Stomach (tissue), 9 donors: ENCODE data around the gene RIPOR1. TPM values are rescaled to one million over a fixed set of nuclear protein-coding genes. Genes with fewer than 3 reads are reported as not detected.

Experiments used
- DNase-seq, 2 donors: peaks; one replicate each; pipeline versions ENCODE4 v3.0.0 to v3.0.0-alpha.2; 2013 to 2019
- H3K27ac ChIP-seq, 5 donors: fragments of 200-600 bp in 4 of 5; sonication (generic) in 4 of 5; one replicate each; pipeline ENCODE4 v1.5.1; 2013 to 2019; ENCODE audit warnings: mild to moderate bottlenecking in 1 of 5, moderate library complexity in 1 of 5
- H3K27me3 ChIP-seq, 3 donors: fragments of 200-600 bp; sonication (generic); one replicate each; pipeline ENCODE4 v1.5.1; 2017 to 2019; ENCODE audit warnings: mixed run types in 1 of 3
- H3K36me3 ChIP-seq, 4 donors: fragments of 200-600 bp; sonication (generic); 1 replicate in 3 of 4; 2 replicates in 1 of 4; pipeline ENCODE4 v1.5.1; 2016 to 2019
- H3K4me1 ChIP-seq, 4 donors: fragments of 200-600 bp; sonication (generic); one replicate each; pipeline ENCODE4 v1.5.1; 2016 to 2019
- H3K4me3 ChIP-seq, 4 donors: fragments of 200-600 bp; sonication (generic) in 3 of 4; one replicate each; pipeline ENCODE4 v1.5.1; 2016 to 2019; ENCODE audit warnings: mild to moderate bottlenecking in 1 of 4
- H3K9me3 ChIP-seq, 4 donors: fragments of 200-600 bp; sonication (generic); one replicate each; pipeline ENCODE4 v1.5.1; 2016 to 2019
- CTCF ChIP-seq, 7 experiments: fragments of 450-650 bp in 4 of 7; fragments of 200-600 bp in 3 of 7; sonication (generic) in 3 of 7; IDR thresholded peaks; one replicate each; pipeline ENCODE4 v1.5.1; 2016 to 2019; ENCODE audit warnings: antibody characterized with exemption in 7 of 7, control low read depth in 2 of 7, mild to moderate bottlenecking in 1 of 7
- EP300 ChIP-seq: sonication (generic); formaldehyde crosslinking; IDR thresholded peaks from one replicate; pipeline ENCODE4 v1.6.1; 2017; ENCODE audit warnings: antibody characterized with exemption
- POLR2A ChIP-seq, 4 donors: fragments of 450-650 bp; IDR thresholded peaks; one replicate each; pipeline ENCODE4 v1.6.1; 2016; ENCODE audit warnings: antibody characterized with exemption in 4 of 4, control low read depth in 2 of 4, mild to moderate bottlenecking in 1 of 4, moderate library complexity in 1 of 4
- POLR2AphosphoS5 ChIP-seq, 3 donors: sonication (generic); formaldehyde crosslinking; IDR thresholded peaks; one replicate each; pipeline ENCODE4 v1.6.1; 2016; ENCODE audit warnings: antibody characterized with exemption in 3 of 3
- WGBS, 5 donors: extraction: QIAGEN DNeasy Blood & Tissue Kit in 3 of 5; methylation state at CpG; one replicate each; pipeline versions ENCODE4 v1.1.5 to v1.1.7; 2013 to 2018; 5-methylcytosine and 5-hydroxymethylcytosine counted together
- intact Hi-C: fragments of 100-400 bp; cut with DNase I; formaldehyde crosslinking; loops from one replicate; pipeline ENCODE4 v1.15.1; 2023; ENCODE audit warnings: low total_unique reads
- polyA plus RNA-seq, 3 donors: library from polyadenylated mRNA; stranded (reverse); fragments of 200-250 nt; gene quantifications; one replicate each; pipeline ENCODE4 v1.2.3, GENCODE V29; 2013
- total RNA-seq, 5 donors: library from RNA; depleted of rRNA; stranded (reverse); fragments of >200 nt; gene quantifications; one replicate each; pipeline versions ENCODE4 v1.1.0 to v1.2.3, GENCODE V29; 2014 to 2016
- donor health status: healthy with polysubstance abuse.
- donor health status: Bipolar disorder and iron deficiency.
- donor health status: healthy.

The RIPOR1 gene
- total and polyA plus RNA-seq, 8 donors = 17.2 to 159 (median 27.4) TPM

GRCh38 chr16:67538666-67539101, 10.1 kb downstream of the RIPOR1 start:
- intact Hi-C loops = no loop called here
- 24 to 42% (median 28%) methylated on average over 8 to 23 of the region's 23 CpGs for whole genome bisulfite sequencing, 5 donors
- Histone ChIP-seq H3K27ac (peak overlapping the region in 4 of 5 donors; percentile 81 to 86 (median 84)), H3K4me3 (peak overlapping the region; percentile 59 to 68 (median 64)), H3K4me1 (peaks cover 29 to 82% (median 47%) of the 10 kb centered on the region in 4 donors), H3K36me3 (peaks cover 23 to 46% (median 45%) of the 10 kb centered on the region in 4 donors), H3K9me3 (no peaks in the 10 kb centered on the region), H3K27me3 (no peaks in the 10 kb centered on the region)
- peak; percentile 37 to 46 for DNase-seq
- TF ChIP-seq CTCF (IDR thresholded peaks at IDR 0.05) (no peak), EP300 (no peak), POLR2AphosphoS5 (IDR thresholded peaks at IDR 0.05) (no peak), POLR2A (IDR thresholded peaks at IDR 0.05) (no peak)

DNA sequence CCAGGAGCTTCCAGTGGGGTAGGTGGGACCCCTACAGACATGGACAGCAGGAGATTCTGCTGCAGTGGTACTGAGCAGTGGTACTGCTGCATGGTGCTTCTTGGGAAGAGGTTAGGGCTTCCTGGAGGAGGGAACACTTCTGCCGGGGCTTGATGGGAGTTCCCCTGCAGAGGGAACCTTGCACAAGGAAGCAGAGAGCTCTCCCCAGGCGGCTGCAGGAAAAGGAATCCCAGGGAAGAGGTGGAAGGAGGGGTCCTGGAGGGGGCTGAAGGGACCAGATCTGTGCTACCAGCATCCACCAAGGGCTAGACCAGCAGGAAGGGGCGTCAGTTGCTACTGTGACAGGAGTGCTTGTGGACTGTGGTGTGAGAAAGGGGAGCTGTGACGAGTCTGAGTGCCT, 10.6 kb downstream of the RIPOR1 start:
- Histone ChIP-seq H3K27ac (peak overlapping the region in 3 of 5 donors; percentile 83 to 86 (median 86)), H3K9me3 (no peaks in the 10 kb centered on the region), H3K36me3 (peaks cover 29 to 52% (median 51%) of the 10 kb centered on the region in 4 donors), H3K4me3 (peak overlapping the region in 2 of 4 donors; percentile 59 to 66), H3K27me3 (no peaks in the 10 kb centered on the region), H3K4me1 (peaks cover 29 to 82% (median 47%) of the 10 kb centered on the region in 4 donors)
- intact Hi-C loops = no loop called here
- DNase-seq = peak in 1 of 2 donors; percentile 36
- TF ChIP-seq CTCF (IDR thresholded peaks at IDR 0.05) = no peak
- no peak for TF ChIP-seq POLR2A (IDR thresholded peaks at IDR 0.05)
- no peak for TF ChIP-seq EP300
- TF ChIP-seq POLR2AphosphoS5 (IDR thresholded peaks at IDR 0.05) = no peak
- 54 to 69% (median 57%) methylated on average over 4 of the region's 4 CpGs for WGBS, 5 donors

GRCh38 chr16:67539691-67540635, 11.3 kb downstream of the RIPOR1 start:
- DNase-seq = peak in 1 of 2 donors; percentile 13
- TF ChIP-seq CTCF (IDR thresholded peaks at IDR 0.05) (no peak), POLR2AphosphoS5 (IDR thresholded peaks at IDR 0.05) (no peak)
- Histone ChIP-seq H3K27ac (no peak overlapping the region), H3K9me3 (no peaks in the 10 kb centered on the region), H3K4me1 (peaks cover 29 to 81% (median 46%) of the 10 kb centered on the region in 4 donors), H3K36me3 (peaks cover 36 to 59% (median 57%) of the 10 kb centered on the region in 4 donors), H3K27me3 (no peaks in the 10 kb centered on the region), H3K4me3 (no peak overlapping the region)
- whole genome bisulfite sequencing, 5 donors = 81 to 92% (median 88%) methylated on average over 17 to 27 of the region's 27 CpGs
- intact Hi-C loops = no loop called here

- Histone ChIP-seq H3K9me3 (no peaks in the 10 kb centered on the region), H3K4me3 (no peak overlapping the region), H3K36me3 (peaks cover 44 to 67% (median 65%) of the 10 kb centered on the region in 4 donors), H3K27ac (no peak overlapping the region), H3K27me3 (no peaks in the 10 kb centered on the region), H3K4me1 (peaks cover 29 to 79% (median 43%) of the 10 kb centered on the region in 4 donors)
- 88 to 100% (median 100%) methylated on average over 1 of the region's 1 CpG for WGBS, 5 donors
- intact Hi-C loops = no loop called here
- DNase-seq = no peak
- TF ChIP-seq POLR2A (IDR thresholded peaks at IDR 0.05) (no peak), CTCF (IDR thresholded peaks at IDR 0.05) (no peak), POLR2AphosphoS5 (IDR thresholded peaks at IDR 0.05) (no peak), EP300 (no peak)
These were observed 12.1 kb downstream of the RIPOR1 start for GRCh38 chr16:67540756-67541155.
